Erythroblast (primary cell): Measurements from ENCODE around the gene SLC35F1.

ENCODE experiments used
- GATA1 ChIP-seq: IDR thresholded peaks from 2 replicates; pipeline ENCODE4 v1.6.1; 2011; ENCODE audit warnings: low read depth, mild to moderate bottlenecking, control low read depth, low read length, moderate library complexity
- POLR2A ChIP-seq: IDR thresholded peaks from 2 replicates; pipeline ENCODE4 v1.6.1; 2011; ENCODE audit warnings: mild to moderate bottlenecking, low read length

DNA sequence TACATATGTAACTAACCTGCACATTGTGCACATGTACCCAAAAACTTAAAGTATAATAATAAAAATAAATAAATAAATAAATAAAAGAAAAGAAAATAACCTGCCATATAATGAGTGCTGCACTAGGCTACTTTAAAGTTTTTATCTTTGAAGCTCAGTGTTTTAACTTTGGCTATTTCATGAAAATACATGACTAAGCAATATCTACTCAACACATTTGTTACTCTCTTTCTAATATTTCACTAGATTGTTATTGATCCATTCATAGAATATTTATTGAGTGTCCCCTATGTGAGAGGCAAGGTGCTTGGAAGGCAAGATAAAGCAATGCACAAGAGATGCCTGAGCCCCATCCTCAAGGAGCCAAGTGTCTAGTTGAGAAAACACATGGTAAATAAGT is 221.7 kb downstream of the SLC35F1 start:
- TF ChIP-seq POLR2A = no peak
- TF ChIP-seq GATA1 = no peak
